Caki2 (cell line): ENCODE results near the gene PPP2R2C. TPM values are rescaled to one million over a fixed set of nuclear protein-coding genes. Genes with fewer than 3 reads are reported as not detected.

Experiments used
- DNase-seq: peaks from one replicate; pipeline ENCODE4 v3.0.0-alpha.2; 2015; ENCODE audit warnings: low read depth
- in situ Hi-C: cut with HindIII; loops from 2 replicates; pipeline ENCODE4 v1.10.0; 2016; ENCODE audit warnings: low sequenced_read_pairs, low pct_unique_long_range_greater_than_20kb, mixed read lengths
- total RNA-seq: library from RNA; depleted of rRNA; stranded (reverse); fragments of >200 nt; shearing (Covaris generic); gene quantifications from 2 replicates; pipeline ENCODE4 v1.2.3, GENCODE V29; 2014; ENCODE audit warnings: low replicate concordance; rRNA removed

PPP2R2C gene
- 38.9 and 51.9 TPM in 2 replicates for total RNA-seq

- in situ Hi-C loops: no loop called here
- peak; percentile 28 for DNase-seq
Measured at GRCh38 chr4:6472387-6473263, at the start of gene PPP2R2C. Gene PPP2R2C, minus strand, starts transcription at chr4:6472614. Its CDS starts 385 bp downstream, at chr4:6472229.

GRCh38 chr4:6520978-6521377 is 48.6 kb upstream of the PPP2R2C start:
- no peak for DNase-seq
- in situ Hi-C loops: no loop called here

- no peak for DNase-seq
- in situ Hi-C loops: no loop called here
Measured at GRCh38 chr4:6520051-6520636, 47.7 kb upstream of the PPP2R2C start.

- in situ Hi-C loops: no loop called here
- DNase-seq: no peak
Measured at GRCh38 chr4:6517171-6517570, 44.8 kb upstream of the PPP2R2C start.

GRCh38 chr4:6516762-6517161 is 44.3 kb upstream of the PPP2R2C start:
- no peak for DNase-seq
- in situ Hi-C loops: no loop called here

- in situ Hi-C loops: no loop called here
- DNase-seq: no peak
Measured at GRCh38 chr4:6516281-6516680, 43.9 kb upstream of the PPP2R2C start.

GRCh38 chr4:6513678-6514077 is 41.3 kb upstream of the PPP2R2C start:
- DNase-seq: no peak

GRCh38 chr4:6509587-6509986 is 37.2 kb upstream of the PPP2R2C start:
- peak; percentile 52 for DNase-seq
- in situ Hi-C loops: no loop called here

More at GRCh38 chr4:6513678-6514077, 41.3 kb upstream of the PPP2R2C start:
- in situ Hi-C loops: no loop called here

GRCh38 chr4:6507345-6507744 is 34.9 kb upstream of the PPP2R2C start:
- DNase-seq: no peak
- in situ Hi-C loops: no loop called here

GRCh38 chr4:6506616-6507140 is 34.3 kb upstream of the PPP2R2C start:
- in situ Hi-C loops: no loop called here
- no peak for DNase-seq

GRCh38 chr4:6504900-6505496 is 32.6 kb upstream of the PPP2R2C start:
- peak; percentile 22 for DNase-seq

GRCh38 chr4:6502747-6503465 is 30.5 kb upstream of the PPP2R2C start:
- no peak for DNase-seq
- in situ Hi-C loops: no loop called here

More at GRCh38 chr4:6504900-6505496, 32.6 kb upstream of the PPP2R2C start:
- in situ Hi-C loops: no loop called here

- no peak for DNase-seq
- in situ Hi-C loops: no loop called here
Measured at GRCh38 chr4:6502147-6502546, 29.7 kb upstream of the PPP2R2C start.

GRCh38 chr4:6501171-6501570 is 28.8 kb upstream of the PPP2R2C start:
- in situ Hi-C loops: no loop called here
- no peak for DNase-seq

GRCh38 chr4:6500481-6501140 is 28.2 kb upstream of the PPP2R2C start:
- in situ Hi-C loops: no loop called here

GRCh38 chr4:6499238-6499600 is 26.8 kb upstream of the PPP2R2C start:
- in situ Hi-C loops: no loop called here
- no peak for DNase-seq

More at GRCh38 chr4:6500481-6501140, 28.2 kb upstream of the PPP2R2C start:
- DNase-seq: no peak

- no peak for DNase-seq
- in situ Hi-C loops: no loop called here
Measured at GRCh38 chr4:6498511-6499237, 26.3 kb upstream of the PPP2R2C start.
